ENCODE data around the gene HOXA4. TPM values are rescaled to one million over a fixed set of nuclear protein-coding genes. Genes with fewer than 3 reads are reported as not detected.

The HOXA4 gene
- total and polyA plus RNA-seq, 10 donors = 2.1 to 10.8 (median 4.3) TPM

- peaks cover 0 to 3% (median 0%) of the 10 kb centered on the region in 6 donors for H3K36me3 ChIP-seq
- intact Hi-C loops (cut with DNase I; ENCODE audit: low total_unique reads) = no loop called here
- peaks cover 0 to 53% (median 12%) of the 10 kb centered on the region in 7 donors for H3K27me3 ChIP-seq (replicated peaks in 1 of 7)
- WGBS, 5 donors = 60 to 81% (median 73%) methylated on average over 20 to 44 of the region's 44 CpGs
- peak overlapping the region in 7 of 8 donors; percentile 4 to 61 (median 17) for H3K4me3 ChIP-seq
- no peaks in the 10 kb centered on the region for H3K9me3 ChIP-seq
- no peak for DNase-seq
- TF ChIP-seq POLR2A (IDR thresholded peaks at IDR 0.05) = peak in 1 of 3 donors; percentile 11
- no peak for TF ChIP-seq CTCF (IDR thresholded peaks at IDR 0.05 in 8 of 11, conservative IDR thresholded peaks at IDR 0.05 in 3 of 11)
- TF ChIP-seq POLR2AphosphoS5 (IDR thresholded peaks at IDR 0.05) = peak in 2 of 3 donors; percentile 53 to 54
- peak overlapping the region; percentile 66 to 93 (median 86) for H3K27ac ChIP-seq
- H3K4me1 ChIP-seq = peaks cover 0 to 84% (median 36%) of the 10 kb centered on the region in 6 donors
Observed at GRCh38 chr7:27106181-27106900, 24.2 kb downstream of the HOXA4 start.

- peak overlapping the region in 6 of 8 donors; percentile 84 to 93 (median 88) for H3K27ac ChIP-seq
- peaks cover 0 to 61% (median 12%) of the 10 kb centered on the region in 7 donors for H3K27me3 ChIP-seq (replicated peaks in 1 of 7)
- no peak overlapping the region for H3K4me3 ChIP-seq
- intact Hi-C loops (cut with DNase I; ENCODE audit: low total_unique reads) = no loop called here
- 83 to 90% (median 87%) methylated on average over 13 of the region's 13 CpGs for WGBS, 5 donors
- H3K4me1 ChIP-seq = peaks cover 0 to 84% (median 36%) of the 10 kb centered on the region in 6 donors
- TF ChIP-seq POLR2AphosphoS5 (IDR thresholded peaks at IDR 0.05) = no peak
- TF ChIP-seq CTCF (IDR thresholded peaks at IDR 0.05 in 8 of 11, conservative IDR thresholded peaks at IDR 0.05 in 3 of 11) = no peak
- TF ChIP-seq POLR2A (IDR thresholded peaks at IDR 0.05) = no peak
- no peaks in the 10 kb centered on the region for H3K9me3 ChIP-seq
- no peak for DNase-seq
- peaks cover 0 to 12% (median 0%) of the 10 kb centered on the region in 6 donors for H3K36me3 ChIP-seq
Observed at GRCh38 chr7:27105301-27106031, 25.1 kb downstream of the HOXA4 start.

- H3K9me3 ChIP-seq = no peaks in the 10 kb centered on the region
- TF ChIP-seq CTCF (IDR thresholded peaks at IDR 0.05 in 8 of 11, conservative IDR thresholded peaks at IDR 0.05 in 3 of 11) = no peak
- no peak for TF ChIP-seq POLR2A (IDR thresholded peaks at IDR 0.05)
- TF ChIP-seq POLR2AphosphoS5 (IDR thresholded peaks at IDR 0.05) = no peak
- H3K4me3 ChIP-seq = peak overlapping the region in 2 of 8 donors; percentile 42 to 65
- intact Hi-C loops (cut with DNase I; ENCODE audit: low total_unique reads) = no loop called here
- DNase-seq = no peak
- H3K4me1 ChIP-seq = peaks cover 0 to 87% (median 42%) of the 10 kb centered on the region in 6 donors
- WGBS, 5 donors = 61 to 76% (median 73%) methylated on average over 13 of the region's 13 CpGs
- peaks cover 0 to 69% (median 12%) of the 10 kb centered on the region in 7 donors for H3K27me3 ChIP-seq (replicated peaks in 1 of 7)
- H3K36me3 ChIP-seq = peaks cover 0 to 22% (median 0%) of the 10 kb centered on the region in 6 donors
- peak overlapping the region; percentile 35 to 93 (median 78) for H3K27ac ChIP-seq
Observed at GRCh38 chr7:27104341-27105058, 26.1 kb downstream of the HOXA4 start.

Measured in spleen (tissue), 11 donors.